ENCODE measurements around the gene SENP1.
A peak's percentile ranks its signal among the peaks of the same experiment; 100 is the strongest.

SENP1 gene

DNA sequence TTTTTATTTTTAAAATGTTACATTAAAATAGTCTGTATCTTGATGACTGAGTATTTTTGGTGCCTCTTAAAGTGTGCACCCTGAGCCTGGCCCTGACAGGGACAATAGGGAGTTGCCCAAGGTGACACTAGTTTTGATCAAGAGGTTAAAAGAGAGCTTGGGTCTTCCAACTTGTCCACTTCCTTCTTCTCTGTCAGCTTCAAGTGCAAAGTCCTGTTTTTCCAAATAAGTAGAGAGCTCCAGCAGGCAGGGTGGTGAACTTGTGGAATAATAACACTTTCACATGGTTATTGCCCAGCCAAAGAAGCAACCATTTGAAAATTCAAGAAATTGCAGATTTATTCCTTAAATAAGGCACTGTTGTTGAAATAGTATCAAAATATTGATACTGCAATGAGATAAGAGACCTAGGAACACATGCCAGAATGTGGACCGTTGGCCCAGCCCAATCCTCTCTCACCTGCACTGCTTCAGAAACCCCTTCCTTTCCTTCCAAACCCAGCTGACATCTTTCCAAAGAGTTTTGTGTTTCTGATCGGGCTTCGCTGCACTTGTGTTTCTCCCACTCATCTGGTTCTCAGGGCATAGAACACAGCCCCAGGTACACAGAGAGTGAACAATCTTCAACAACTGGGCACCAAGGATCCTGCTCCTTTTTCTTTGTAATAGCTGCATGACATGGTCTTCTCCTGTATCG is 87.8 kb downstream of the SENP1 start:
- DNase-seq (ENCODE audit: low spot score), result no peak

DNA sequence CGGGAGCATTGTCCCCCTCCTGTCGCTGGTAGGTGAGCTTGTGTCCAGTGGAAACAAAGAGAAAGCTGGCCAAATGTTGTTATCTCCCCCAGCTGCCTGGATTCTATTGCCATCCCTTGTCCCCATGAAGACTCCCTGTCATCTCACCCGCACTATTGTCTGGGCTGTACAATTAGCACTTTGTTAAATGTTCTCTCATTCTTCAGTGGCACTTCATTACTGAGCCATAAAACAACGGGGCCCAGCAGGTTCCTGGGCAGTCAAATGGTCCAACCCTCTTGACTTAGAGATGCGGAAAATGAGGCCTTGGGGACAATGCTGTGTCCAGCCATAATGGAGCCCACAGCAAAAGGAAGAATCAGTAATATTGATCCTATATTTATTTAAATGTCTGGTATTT is 88.4 kb downstream of the SENP1 start:
- DNase-seq (ENCODE audit: low spot score), result no peak

DNA sequence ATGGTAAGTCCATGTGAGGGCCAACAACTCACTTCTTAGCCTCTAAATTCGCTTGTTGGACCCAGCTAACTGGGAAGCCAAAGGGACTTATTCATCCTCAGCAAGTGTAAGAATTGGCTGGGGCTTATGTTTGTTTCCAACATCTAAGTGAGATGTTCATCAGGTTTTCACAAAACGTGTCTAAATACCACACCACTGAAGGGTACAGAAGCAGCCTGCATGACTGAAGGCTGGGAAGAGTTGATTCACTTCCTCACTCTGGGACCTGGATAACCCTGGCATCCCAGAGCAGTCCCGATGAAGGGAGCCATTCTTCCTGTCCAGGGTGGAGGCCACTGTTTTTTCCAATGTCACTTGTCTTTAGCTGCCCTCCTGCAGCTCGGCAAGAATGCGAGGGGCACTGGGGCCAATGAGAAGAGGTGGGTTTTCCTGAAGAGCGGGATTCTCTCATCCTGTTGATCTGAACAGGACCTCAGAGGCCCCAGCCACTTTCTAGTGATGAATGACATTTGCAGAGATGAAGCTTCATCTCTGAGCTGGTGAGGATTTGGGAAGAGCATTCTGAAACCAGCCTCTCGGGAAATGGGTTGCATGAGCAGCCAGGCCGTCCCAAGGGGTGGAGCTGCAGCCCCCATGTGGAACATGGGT is 89.4 kb downstream of the SENP1 start:
- DNase-seq (ENCODE audit: low spot score), result no peak

DNA sequence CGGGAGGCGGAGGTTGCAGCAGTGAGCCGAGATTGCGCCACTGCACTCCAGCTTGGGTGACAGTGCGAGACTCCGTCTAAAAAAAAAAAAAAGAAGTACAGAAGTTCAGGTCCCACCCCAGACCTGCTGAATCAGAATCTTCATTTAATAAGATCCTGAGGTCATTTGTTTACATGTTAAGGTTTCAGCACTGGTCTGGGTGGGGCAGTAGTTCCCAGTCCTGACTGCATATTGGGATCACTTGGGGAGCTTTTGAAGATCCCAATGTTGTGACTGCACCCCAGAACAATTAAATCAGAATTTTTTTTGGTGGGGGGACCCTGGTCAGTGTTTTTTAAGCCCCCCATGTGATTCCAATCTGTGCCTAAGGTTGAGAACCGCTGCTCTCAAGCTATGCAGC is 89.9 kb downstream of the SENP1 start:
- no peak for DNase-seq (ENCODE audit: low spot score)

DNA sequence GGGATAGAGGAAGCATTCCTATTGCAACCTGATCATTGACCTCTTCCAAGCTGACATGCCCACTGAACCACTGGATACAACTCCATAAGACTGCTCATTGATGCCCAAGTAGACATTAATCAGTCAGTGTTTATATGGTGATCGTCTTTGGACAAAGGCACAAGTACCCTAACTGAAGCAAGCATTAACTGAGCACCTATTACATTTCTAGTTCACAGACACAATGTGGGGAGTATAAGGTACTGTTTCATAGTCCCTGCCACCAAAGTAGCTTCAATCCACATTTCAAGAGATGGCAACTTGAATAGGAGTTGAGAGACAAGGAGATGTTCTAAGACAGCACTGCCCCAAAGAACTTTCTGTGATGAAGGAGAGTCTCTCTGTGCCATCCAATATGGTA is 90.8 kb downstream of the SENP1 start:
- DNase-seq (ENCODE audit: low spot score), result no peak

DNA sequence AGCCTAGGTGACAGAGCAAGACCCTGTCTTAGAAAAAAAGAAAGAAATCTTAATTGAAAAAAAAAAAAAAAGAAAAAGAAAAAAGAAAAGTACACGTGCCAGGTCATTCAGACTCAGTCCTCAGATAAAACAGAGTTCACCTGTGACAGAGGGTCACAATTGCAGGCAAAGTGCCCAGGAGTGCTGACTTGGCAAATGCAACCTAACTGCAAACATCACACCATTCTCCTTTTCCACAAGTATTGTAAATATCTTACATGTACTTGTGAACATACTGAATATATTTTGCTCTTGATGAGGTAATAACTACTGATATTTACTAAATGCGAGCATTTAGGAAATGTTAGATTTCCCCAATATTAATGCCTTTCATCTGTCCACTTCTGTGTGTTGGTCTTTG is 92.6 kb downstream of the SENP1 start:
- no peak for DNase-seq (ENCODE audit: low spot score)

DNA sequence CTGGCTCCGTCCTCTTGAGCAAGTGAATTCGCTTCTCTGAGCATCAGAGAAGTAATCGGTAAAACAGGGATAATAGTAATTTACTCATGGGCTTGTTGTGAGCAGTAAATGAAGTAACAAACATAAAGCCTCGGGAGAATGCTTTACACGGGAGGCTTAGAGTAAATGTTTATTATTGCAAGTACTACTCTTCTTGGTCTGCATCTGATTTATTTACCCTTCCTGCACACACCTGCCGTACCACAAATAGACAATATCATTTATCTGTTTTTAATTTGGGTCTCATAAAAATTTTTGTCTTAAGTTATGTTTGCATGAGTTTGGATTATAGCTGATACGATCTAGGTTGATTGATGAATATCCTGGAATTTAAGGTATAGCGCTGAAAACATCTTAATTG is 93.8 kb downstream of the SENP1 start:
- no peak for DNase-seq (ENCODE audit: low spot score)

DNA sequence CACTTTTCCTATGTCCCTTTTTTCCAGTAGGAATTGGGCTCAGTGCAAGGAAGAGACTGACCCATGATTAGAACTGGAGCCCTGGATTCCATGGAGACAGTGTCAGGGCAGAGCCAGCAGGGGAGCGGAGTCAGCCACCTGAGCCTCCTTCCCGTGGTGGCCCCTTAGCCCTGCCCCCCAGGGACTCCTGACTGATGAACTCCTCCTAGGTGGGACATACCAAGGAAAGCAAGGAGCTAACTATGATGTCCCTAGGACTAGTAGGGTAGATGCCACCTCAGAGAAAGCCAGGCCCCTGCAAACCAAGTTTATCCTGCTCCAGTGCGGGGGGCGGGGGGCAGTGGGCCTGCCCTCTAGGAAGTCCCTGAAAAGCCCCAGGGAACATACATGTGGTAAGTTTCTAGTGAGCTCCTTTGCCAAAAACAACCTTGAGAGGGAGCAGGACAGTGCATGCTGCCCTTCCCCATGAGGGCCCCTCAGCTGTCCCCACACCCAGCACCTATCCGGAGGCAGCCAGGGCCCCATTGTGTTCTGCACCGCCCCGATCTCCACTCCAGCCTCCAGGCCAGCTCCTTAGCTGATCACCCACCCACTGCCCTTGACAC is 95.4 kb downstream of the SENP1 start:
- no peak for DNase-seq (ENCODE audit: low spot score)

DNA sequence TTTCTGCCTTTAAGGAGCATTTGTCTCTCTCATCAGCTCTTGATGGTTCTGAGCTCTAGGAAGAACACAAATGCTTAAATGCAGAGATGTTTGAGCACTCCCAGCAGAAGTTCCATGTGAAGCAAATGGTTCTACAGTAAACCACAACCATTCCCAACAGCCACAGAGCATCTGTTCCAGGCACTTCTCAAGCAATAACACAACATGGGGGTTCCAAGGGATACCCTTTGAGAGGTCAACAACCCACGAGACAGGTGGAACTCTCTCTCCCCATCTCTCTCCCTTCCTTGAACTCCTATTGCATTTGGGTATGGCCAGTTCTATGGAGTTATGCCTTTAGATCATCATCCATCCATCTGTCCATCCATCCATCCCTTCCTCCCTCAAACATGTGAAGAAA is 96.4 kb downstream of the SENP1 start:
- no peak for DNase-seq (ENCODE audit: low spot score)

DNA sequence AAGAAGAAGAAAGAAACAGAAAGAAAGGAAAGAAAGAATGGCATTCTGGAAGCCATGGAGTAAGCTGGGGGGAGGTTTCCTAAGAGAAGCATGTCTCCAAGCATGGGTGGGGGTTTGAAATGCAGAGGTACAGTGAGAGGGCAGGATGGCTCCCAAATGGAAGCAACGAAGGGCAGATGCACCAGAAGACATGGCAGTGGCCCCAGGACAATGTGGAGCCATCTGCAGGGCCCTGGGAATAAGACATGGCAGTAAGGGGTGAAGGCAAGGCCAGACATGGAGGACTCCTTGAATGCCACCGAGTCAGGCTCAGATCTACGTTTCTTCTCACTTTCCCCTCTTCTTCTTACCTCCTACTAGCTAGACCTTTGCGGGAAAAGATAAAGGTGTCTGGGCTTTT is 96.9 kb downstream of the SENP1 start:
- no peak for DNase-seq (ENCODE audit: low spot score)

DNA sequence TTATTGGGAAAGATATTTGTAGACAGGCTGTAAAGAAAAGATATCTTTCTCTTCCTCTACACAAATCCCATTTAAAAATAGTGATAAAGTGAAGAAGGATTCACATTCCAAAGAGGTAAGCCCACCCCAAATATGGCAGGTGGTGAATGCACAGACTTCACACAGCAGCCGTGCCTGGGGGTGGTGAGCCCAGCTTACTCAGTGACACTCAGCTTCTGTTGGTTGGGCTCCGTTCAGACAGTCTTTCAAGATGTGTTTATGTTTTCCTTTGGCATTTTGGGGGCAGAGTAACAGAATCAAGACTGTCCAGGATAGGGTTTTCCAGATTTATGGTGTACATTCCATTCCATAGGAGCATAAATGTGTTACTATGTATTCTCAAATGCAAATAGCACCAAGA is 97.5 kb downstream of the SENP1 start:
- no peak for DNase-seq (ENCODE audit: low spot score)

DNA sequence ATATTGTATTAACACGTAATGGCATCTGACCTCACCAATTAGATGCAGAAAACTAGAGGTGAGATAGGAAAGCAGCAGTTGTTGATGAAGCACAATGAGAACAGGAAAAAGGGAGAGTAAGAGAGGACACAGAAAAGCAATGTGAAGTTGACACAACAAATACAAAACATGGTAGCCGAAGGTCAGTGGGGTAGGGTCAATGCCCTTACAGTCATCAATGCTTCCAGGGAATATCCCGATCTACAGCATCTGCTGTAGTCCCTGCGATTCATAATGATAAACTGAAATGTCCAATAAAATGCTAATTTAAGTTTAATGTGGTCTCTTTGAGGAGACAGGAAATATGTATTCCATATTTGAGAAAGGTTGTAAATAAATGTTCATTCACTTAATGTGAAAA is 98.7 kb downstream of the SENP1 start:
- no peak for DNase-seq (ENCODE audit: low spot score)

DNA sequence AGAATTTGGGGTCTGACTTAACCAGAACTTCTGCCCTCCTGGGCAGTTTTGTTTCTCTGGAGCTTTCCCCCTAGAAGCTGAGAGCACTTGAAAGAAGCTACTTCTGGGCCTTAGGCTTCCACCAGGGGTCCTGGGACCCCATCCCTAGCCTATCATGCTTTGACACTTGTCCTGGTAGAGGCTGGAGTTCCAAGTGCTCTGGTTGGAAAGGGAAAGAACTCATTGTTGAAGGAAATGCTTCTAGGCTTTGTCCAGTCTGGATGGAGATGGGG is 100.2 kb downstream of the SENP1 start:
- DNase-seq (ENCODE audit: low spot score), result no peak

DNA sequence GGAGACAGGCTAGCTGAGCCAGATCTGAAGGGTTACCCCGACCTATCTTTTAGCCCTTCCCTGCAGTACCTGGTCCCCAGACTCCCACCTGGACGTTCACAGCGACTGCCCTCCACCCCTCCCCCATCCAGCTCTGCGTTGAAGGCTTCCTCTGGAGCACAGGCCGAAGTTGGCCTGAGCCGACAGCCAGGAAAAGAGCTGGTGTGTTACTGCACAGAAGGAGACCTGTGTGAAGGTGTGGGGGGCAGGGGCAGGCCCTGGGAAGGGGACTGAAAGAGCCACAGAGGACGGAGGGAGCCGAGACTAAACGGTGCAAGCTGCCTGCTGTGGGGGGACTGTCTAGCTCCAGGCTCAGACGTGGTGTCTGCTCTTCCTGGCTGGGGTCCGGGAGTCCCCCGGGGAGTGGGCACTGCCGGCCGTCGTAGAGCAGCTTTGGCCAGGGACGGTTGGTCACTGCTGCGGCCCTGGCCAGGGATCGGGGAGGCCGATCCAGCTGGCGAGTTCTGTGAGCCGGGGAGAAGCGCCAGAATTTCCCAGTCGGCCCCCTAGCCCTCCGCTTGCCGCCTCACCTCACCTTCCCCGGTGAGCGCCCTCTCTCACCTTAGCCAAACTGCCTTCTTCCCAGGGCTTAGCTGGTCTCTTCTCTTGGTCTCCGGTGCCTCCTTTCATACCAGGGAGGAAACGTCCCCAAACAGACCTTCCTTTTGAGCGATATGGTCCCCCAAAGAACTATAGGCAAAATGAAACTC is 100.7 kb downstream of the SENP1 start:
- DNase-seq (ENCODE audit: low spot score), result no peak

DNA sequence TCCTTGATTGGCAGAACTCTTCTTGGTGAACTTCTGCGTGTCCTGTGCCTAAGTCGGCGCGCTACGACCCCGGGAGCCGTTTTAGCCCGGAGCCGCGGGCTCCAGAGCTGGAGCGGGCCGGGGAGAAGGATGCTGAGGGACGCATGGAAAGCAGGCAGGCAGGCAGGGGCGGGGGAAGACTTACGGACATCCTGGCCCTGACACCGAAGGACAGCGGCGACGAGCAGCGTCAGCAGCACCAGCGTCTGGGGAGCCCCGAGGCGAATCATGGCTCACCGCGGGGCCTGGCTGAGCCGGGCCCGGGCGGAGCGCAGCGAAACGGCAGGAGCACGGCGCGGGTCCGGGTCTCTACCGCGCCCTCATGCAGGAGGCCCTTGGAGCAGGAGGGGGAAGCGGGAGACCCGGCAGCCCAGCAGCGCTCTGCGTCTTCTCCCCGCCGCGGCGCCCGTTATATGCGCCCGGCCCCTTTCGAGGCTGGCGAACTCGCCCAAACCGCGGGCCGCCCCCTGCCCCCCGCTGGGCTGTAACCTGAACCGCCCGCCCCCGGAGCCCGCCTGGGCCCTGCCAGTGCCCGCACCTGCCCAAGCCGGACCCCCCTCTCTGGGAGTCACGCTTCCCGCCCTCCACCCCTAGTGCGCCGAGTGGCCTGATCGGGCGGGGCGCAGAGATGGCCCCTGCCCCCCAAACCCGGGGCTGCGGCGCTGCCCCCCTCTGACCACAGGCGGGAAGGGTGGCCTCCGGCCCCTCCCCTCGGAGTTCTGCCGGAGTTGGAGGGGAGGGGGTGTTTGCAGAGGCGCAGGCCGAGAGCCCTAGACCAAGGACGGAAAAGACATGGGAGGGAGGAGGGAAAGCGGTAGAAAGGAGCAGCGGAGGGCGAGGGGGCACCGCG is 101.6 kb downstream of the SENP1 start, which contains the start of gene COL2A1:
Gene COL2A1 (minus strand): TSS at position 424 of the 889 bp plus-strand sequence. CDS start 155 bp downstream, at position 269.
- DNase-seq (ENCODE audit: low spot score), result no peak

DNA sequence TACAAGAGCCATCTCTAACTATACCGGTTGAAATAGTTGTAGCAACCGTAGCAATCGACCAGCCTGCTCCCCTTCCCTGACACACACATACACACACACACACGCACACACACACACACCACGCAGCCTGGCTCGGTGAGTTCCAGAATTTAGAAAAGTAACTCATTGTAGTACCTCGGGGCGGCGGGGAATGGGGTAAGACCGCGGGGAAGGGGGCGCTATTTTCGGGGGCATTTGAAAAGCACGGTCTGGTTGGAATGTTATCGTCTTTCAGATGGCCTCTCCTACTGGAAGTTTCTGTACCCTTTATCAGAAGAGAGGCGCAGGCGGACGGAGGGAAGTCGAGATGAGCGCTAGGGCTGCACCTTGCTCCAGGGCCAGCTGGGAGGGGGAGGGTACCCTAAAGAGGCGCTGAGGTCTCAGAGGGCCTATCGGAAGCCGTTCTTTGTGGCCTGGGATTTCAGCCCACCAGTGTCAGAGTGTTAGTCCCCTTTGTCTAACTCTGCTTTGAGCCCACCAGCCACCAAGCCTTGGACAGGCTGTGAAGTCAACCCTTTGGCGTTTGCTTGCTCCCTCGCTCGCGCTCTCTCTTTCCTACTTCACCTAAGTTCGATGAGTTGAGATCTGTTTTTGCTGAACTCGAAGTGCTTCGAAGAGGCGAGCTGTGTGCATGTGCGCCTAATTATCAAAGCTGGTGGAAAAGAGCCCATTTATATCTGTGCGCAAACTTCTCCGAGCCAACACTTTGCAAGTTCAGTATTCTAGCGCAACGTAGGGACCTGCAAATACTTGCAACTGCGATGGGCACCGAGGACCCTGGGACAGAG is 102.4 kb downstream of the SENP1 start:
- no peak for DNase-seq (ENCODE audit: low spot score)

DNA sequence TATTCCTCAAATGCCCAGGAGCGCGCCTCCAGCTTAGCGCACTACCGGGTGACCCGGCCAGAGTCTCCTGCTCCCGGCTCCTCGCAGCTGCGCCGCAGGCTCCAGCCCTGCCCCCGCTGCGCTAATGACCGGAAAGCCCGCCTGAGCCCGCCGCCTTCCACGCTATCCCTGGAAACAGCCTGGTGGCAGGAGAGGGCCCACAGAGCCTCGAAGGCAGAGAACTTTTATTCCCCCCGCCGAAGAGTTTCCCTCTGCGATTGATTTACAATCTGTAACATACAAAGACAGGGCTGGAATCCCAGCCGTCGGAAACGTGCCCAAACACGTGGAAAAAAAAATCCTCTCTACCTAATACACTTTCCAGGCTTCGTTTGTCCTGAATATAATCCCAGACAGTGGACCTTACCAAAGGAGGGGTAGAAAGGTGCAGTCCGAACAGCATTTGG is 103.1 kb downstream of the SENP1 start:
- DNase-seq (ENCODE audit: low spot score), result no peak

DNA sequence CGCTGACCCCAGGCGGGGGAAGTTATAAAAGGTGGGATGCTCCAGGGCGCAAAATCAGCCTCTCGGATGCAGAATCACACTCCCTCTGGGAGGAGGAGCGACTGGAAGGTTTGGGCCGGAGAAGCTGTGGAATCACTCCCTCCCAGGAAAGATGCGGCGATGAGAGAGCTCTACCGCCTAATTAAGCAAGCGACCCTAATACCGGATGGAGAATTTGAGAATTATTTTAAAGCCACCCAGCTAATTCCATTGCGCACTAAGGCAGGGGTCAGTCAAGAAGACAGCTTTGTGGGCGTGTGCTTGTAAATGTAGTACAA is 103.5 kb downstream of the SENP1 start:
- DNase-seq (ENCODE audit: low spot score), result no peak

DNA sequence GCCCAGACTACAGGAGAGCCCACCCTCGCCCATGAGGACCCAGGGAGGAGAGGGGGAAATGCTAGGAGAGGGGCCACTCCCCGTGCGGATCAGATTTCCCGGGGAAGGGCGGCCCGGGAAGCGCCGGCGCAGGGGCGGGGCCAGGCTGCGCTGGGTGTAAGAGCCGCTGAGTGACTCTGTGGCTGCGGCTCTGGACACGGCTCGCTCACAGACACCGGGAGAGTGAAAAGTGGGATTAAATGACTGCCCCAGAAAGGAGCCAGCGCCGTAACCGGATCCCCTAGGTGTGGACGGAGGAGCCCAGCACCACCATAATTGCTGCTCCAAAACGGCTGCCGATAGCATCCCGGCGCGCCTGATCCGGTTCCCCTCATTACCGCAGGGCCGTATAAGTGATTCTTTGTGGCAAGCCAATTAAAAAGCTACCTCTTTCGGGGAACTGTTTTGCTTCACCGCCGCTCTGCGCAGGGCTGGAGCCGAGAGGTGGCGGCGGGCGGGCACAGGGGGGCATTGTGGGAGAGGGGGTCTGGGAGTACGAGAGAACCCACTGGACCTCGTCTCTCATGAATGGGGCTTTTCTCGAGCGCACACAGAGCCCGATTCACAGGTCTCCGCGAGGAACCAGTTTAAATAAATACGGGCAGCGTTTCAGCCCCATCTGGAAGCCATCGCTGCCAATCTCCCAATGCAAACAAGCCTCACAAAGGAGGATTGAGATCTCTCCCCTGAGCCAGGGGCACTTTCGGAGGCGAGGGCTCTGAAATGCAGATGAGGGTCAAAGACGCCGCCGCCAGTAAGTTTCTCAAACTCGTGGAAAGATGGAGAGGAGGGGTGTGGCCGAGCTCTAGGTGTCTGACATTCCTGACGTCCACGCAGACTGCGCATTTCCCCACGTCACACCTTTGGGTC is 104.1 kb downstream of the SENP1 start:
- DNase-seq (ENCODE audit: low spot score), result peak; percentile 67

DNA sequence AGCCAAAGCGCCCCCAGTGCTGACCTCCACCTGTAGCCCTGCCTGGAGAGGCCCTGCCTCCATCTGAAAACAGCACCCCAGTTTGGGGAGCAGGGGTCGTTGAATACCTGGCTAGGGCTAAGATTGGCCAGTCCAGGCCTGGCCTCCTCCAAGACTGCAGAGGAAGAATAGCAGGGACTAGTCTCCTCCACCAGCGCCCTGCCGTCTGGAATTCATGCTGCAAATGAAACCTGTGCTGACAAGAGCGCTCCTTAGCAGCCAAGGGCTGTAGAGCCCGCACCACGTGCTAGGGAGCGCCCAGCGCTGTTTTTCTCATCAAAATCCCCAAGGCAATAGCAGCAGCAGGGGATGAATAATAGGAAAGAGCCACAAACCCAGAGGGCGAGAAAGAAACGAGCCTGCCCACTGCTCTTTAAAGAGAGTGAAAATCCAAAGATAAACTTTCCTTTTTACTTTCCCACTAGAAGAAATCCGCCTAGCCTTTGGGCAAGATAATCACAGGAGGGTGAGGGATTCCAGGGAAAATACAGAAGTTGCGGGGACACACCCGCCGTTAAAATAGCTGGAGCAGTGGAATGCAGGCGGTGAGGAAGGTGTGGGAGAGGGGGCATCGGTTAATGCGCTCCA is 104.9 kb downstream of the SENP1 start:
- peak; percentile 79 for DNase-seq (ENCODE audit: low spot score)
